HFF-Myc (cell line): Measurements from ENCODE around the gene PGA4.
"Not testable (repeated sequence)": the region's sequence is repeated elsewhere in the genome, so short reads cannot be mapped to it uniquely, and the experiment has no call there.

Source experiments
- DNase-seq: peaks from one replicate; pipeline ENCODE4 v3.0.0-alpha.2; 2011; ENCODE audit warnings: low read depth; ENCODE audit errors: extremely low read depth
- H3K4me3 ChIP-seq: replicated peaks from 2 replicates; pipeline ENCODE4 v1.5.1; 2011; ENCODE audit warnings: low read depth, mild to moderate bottlenecking, control low read depth, low read length

The PGA4 gene

DNA sequence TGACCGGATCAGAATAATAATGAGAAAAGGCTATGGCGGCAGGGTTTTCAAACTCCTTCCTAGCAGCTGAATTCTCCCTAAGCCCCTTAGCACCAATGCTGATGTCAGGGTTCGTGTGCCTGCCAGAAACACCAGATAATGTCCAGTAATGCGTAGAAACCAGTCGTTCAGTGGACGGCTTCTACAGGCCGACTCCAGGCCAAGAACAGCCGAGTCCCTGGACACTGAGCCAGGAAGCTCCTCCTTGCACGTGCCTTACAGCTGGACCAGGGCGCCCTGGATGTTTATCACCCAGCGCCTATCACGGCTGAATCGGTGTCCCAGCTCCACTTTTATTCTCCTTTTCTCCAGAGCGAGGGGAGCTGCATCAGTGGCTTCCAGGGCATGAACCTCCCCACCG lies 9.9 kb upstream of the PGA4 start:
- DNase-seq, H3K4me3 ChIP-seq: not testable (repeated sequence)

DNA sequence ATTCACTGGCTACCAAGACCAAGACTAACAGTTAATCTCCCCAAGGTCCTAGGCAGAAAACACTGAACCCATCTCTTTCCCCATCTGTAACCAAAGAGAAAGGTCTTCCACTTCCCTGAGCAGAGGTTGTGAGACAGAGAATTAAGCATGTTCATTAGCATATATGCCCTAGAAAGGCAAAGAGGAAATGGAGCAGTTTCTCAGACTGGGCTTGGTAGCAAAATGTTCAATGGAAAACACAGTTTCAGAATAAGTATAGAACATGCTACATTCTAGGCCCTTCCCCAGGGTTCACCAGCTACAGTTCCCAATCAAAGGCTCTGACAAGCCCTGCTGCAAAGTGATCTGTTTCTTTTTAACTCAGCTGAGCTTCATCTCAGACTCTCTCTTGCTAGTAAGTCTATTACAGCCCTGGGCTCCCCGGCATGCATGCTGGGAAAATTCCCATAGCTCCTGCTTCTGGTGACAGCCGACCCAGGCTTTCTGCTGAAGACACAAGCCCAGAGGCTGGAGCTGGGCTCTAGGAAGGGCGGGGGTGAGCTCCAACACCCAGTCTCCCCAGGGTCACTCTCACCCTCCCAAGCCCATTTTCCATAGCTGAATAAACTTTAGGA lies 8.3 kb upstream of the PGA4 start:
- not testable (repeated sequence) for DNase-seq, H3K4me3 ChIP-seq

DNA sequence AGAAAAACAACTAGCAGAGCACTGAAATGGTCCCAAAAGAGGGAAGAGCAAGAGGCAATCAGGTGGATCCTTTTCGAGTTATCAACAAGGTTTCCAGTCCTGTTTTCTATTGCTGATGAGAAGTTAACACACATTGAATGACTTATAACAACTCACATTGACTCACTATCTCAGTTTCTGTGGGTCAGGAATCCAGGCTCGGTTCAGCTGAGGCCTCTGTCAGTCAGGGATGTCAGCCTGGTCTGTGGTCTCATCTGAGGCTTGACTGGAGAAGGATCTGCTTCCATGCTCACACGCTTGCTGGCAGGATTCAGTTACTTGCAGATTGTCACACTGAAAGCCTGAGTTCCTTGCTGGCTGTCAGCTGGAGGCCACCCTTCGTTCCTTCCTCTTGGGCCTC lies 3.8 kb upstream of the PGA4 start:
- not testable (repeated sequence) for DNase-seq, H3K4me3 ChIP-seq

DNA sequence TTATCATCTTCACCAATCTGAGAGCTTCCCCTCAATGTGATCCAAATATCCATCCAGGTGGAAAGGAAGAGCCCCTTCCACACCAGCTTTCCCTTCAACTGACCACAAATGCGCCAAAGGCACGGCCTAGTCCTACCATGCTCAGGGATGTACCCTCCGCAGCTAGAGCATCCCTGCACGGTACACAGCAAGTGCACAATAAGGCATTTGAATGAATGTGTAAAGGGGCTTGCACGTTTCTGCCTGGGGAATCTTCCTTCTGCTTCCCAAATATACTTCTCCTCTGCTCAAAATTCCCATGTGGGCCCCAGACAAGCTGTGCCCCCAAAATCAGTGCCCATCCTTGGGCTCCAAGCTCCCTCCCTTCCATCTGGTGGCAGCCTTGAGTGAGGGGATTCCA lies 3.1 kb upstream of the PGA4 start:
- not testable (repeated sequence) for H3K4me3 ChIP-seq, DNase-seq

DNA sequence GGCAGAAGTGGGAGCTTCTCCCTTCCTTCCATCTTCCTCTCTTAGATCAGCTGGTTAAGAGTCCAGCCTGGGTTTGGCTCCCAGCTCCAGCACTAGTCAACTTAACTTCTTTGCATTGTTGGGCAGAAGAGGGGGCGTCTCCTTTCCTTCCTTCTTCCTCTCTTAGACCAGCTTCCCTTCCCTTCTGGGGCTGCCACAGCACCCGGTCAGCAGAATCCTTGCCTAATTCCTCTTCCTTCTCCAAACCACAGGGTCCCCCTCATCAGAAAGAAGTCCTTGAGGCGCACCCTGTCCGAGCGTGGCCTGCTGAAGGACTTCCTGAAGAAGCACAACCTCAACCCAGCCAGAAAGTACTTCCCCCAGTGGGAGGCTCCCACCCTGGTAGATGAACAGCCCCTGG lies 545 bp downstream of the PGA4 start:
- DNase-seq, H3K4me3 ChIP-seq: not testable (repeated sequence)

DNA sequence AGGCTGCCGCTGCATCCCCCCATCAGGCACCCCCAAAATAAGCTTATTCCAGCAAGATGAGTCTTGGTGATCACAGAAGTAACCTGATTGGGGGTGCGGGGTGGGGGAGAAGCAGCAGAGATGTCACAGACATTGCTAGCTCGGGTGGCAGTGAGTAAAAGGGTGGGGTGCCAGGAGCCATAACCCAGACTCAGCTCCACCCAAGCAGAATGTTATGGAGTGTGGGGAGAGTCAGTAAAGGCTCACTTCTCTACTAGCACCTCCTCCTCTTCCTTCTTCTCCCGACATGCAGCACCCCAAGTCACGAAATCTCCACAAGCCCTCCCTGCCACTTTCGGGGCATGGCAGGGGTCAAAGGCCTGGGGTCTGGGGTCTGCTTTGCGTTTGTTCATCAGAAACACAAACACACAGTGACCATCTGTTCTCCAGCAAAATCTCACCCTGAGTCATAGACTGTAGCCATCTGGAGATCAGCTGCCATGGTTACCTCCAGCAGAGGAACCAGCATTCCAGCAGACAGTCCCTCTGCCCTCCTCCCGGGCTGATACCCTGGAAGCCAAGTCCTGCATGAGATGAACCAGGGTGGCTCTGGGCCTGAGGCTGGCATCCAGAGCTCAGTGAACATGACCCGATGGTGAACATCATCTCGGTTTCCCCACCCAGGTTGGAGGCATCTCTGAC lies 4.5 kb downstream of the PGA4 start:
- DNase-seq, H3K4me3 ChIP-seq: not testable (repeated sequence)

DNA sequence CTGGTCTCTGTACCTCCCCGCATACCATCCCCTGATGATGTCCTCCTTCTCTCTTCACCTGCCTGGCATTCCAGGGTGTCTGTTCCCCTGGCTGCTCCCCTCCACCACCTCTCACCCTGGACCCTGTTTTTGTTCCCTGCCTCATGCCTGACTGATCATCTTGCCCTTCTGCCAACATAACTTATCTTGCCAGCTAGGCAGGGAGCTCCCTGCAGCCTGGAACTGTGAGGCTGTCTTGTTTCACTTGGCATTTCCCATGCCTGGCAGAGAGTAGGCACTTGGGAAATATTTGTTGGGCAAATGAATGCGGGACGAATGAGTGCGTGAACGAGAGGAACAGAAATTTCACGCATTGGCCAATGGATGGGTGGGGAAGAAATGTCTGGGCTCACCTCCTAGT lies 7.3 kb downstream of the PGA4 start:
- not testable (repeated sequence) for DNase-seq

DNA sequence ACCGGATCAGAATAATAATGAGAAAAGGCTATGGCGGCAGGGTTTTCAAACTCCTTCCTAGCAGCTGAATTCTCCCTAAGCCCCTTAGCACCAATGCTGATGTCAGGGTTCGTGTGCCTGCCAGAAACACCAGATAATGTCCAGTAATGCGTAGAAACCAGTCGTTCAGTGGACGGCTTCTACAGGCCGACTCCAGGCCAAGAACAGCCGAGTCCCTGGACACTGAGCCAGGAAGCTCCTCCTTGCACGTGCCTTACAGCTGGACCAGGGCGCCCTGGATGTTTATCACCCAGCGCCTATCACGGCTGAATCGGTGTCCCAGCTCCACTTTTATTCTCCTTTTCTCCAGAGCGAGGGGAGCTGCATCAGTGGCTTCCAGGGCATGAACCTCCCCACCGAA lies 8.9 kb downstream of the PGA4 start:
- DNase-seq, H3K4me3 ChIP-seq: not testable (repeated sequence)

More for the DNA sequence above, 7.3 kb downstream of the PGA4 start:
- not testable (repeated sequence) for H3K4me3 ChIP-seq

DNA sequence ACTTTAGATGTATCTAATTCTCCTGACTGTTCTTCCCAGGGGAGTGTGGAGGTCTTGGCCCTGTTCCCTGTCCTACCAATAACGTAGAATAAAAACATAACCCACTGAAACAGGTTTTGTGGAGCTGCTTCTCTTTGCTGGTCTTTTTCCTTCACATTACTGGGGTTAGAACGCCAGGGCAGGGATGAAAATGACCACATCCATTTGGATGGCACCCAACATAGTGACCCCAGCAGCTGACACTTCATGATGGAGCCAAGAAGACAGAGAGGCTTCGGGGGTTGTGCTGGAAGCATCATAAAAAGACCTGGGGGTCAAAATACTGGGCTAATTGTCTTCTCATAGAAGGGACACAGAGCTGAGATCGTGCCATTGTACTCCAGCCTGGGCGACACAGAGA lies 9.4 kb downstream of the PGA4 start:
- not testable (repeated sequence) for DNase-seq, H3K4me3 ChIP-seq

DNA sequence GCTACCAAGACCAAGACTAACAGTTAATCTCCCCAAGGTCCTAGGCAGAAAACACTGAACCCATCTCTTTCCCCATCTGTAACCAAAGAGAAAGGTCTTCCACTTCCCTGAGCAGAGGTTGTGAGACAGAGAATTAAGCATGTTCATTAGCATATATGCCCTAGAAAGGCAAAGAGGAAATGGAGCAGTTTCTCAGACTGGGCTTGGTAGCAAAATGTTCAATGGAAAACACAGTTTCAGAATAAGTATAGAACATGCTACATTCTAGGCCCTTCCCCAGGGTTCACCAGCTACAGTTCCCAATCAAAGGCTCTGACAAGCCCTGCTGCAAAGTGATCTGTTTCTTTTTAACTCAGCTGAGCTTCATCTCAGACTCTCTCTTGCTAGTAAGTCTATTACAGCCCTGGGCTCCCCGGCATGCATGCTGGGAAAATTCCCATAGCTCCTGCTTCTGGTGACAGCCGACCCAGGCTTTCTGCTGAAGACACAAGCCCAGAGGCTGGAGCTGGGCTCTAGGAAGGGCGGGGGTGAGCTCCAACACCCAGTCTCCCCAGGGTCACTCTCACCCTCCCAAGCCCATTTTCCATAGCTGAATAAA lies 10.5 kb downstream of the PGA4 start:
- DNase-seq, H3K4me3 ChIP-seq: not testable (repeated sequence)

DNA sequence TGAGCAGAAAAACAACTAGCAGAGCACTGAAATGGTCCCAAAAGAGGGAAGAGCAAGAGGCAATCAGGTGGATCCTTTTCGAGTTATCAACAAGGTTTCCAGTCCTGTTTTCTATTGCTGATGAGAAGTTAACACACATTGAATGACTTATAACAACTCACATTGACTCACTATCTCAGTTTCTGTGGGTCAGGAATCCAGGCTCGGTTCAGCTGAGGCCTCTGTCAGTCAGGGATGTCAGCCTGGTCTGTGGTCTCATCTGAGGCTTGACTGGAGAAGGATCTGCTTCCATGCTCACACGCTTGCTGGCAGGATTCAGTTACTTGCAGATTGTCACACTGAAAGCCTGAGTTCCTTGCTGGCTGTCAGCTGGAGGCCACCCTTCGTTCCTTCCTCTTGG lies 15.0 kb downstream of the PGA4 start:
- DNase-seq, H3K4me3 ChIP-seq: not testable (repeated sequence)

DNA sequence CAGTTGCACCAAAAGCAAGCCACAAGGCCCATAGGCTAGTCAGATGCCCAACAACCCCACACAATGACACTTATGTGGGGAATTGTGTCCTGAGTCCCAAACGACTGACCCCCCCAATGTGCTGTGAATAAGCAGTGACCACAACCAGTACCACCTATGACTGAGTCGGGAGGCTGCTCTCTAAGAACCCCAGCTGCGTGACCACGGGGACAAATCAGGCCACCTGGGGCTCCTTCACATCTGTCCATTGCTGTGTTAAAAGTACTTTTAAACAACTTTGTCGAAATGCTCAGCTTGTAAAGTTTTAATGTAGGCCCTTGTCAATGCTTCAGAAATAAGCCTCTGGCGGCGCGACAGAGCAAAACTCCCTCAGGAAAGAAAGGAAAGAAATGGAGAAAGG lies 18.1 kb downstream of the PGA4 start:
- DNase-seq, result not testable (repeated sequence)

DNA sequence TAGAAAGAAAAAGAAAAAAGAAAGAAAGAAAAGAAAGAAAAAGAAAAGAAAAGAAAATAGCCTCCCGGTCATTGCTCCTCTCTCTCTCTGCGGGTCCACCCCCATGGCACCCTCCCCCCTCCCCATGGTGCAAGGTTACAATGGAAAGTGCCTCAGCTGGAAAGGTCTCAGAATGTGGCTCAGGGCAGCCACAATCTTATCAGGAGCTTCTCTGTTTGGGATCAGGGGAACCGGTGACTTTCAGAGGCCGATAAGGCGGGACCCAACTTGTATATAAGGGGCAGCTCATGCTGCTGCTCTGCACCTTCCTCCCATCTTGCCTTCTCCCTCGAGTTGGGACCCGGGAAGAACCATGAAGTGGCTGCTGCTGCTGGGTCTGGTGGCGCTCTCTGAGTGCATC lies 18.7 kb downstream of the PGA4 start, which contains the start of gene PGA5:
TSS of gene PGA5 (plus strand) at position 301 of the 400 bp plus-strand sequence. CDS start at position 353, 52 bp downstream.
- H3K4me3 ChIP-seq, DNase-seq: not testable (repeated sequence)

More for the DNA sequence above, 18.1 kb downstream of the PGA4 start:
- H3K4me3 ChIP-seq, result not testable (repeated sequence)

DNA sequence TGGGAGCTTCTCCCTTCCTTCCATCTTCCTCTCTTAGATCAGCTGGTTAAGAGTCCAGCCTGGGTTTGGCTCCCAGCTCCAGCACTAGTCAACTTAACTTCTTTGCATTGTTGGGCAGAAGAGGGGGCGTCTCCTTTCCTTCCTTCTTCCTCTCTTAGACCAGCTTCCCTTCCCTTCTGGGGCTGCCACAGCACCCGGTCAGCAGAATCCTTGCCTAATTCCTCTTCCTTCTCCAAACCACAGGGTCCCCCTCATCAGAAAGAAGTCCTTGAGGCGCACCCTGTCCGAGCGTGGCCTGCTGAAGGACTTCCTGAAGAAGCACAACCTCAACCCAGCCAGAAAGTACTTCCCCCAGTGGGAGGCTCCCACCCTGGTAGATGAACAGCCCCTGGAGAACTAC lies 19.4 kb downstream of the PGA4 start:
- H3K4me3 ChIP-seq, DNase-seq: not testable (repeated sequence)

DNA sequence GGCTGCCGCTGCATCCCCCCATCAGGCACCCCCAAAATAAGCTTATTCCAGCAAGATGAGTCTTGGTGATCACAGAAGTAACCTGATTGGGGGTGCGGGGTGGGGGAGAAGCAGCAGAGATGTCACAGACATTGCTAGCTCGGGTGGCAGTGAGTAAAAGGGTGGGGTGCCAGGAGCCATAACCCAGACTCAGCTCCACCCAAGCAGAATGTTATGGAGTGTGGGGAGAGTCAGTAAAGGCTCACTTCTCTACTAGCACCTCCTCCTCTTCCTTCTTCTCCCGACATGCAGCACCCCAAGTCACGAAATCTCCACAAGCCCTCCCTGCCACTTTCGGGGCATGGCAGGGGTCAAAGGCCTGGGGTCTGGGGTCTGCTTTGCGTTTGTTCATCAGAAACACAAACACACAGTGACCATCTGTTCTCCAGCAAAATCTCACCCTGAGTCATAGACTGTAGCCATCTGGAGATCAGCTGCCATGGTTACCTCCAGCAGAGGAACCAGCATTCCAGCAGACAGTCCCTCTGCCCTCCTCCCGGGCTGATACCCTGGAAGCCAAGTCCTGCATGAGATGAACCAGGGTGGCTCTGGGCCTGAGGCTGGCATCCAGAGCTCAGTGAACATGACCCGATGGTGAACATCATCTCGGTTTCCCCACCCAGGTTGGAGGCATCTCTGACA lies 23.3 kb downstream of the PGA4 start:
- not testable (repeated sequence) for H3K4me3 ChIP-seq, DNase-seq

DNA sequence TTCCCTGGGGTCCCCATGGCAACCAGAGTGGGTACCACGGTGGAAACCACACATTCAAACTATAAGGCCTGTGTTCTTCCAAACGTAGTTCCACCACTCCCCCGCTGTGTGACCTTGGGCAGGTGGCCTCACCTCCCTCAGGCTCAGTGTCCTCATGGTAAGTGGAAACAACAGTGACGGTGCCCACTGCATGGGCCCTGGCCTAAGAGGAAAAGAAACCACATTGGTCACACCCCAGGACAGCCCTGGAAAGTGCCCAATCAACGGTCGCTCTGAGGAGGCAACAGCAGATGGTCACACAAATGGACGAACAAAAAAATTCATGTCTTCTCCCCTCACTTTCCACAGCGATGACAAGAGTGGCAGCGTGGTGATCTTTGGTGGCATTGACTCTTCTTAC lies 25.9 kb downstream of the PGA4 start:
- not testable (repeated sequence) for DNase-seq, H3K4me3 ChIP-seq

DNA sequence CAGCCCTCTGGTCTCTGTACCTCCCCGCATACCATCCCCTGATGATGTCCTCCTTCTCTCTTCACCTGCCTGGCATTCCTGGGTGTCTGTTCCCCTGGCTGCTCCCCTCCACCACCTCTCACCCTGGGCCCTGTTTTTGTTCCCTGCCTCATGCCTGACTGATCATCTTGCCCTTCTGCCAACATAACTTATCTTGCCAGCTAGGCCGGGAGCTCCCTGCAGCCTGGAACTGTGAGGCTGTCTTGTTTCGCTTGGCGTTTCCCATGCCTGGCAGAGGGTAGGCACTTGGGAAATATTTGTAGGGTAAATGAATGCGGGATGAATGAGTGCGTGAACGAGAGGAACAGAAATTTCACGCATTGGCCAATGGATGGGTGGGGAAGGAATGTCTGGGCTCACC lies 27.1 kb downstream of the PGA4 start:
- not testable (repeated sequence) for DNase-seq

DNA sequence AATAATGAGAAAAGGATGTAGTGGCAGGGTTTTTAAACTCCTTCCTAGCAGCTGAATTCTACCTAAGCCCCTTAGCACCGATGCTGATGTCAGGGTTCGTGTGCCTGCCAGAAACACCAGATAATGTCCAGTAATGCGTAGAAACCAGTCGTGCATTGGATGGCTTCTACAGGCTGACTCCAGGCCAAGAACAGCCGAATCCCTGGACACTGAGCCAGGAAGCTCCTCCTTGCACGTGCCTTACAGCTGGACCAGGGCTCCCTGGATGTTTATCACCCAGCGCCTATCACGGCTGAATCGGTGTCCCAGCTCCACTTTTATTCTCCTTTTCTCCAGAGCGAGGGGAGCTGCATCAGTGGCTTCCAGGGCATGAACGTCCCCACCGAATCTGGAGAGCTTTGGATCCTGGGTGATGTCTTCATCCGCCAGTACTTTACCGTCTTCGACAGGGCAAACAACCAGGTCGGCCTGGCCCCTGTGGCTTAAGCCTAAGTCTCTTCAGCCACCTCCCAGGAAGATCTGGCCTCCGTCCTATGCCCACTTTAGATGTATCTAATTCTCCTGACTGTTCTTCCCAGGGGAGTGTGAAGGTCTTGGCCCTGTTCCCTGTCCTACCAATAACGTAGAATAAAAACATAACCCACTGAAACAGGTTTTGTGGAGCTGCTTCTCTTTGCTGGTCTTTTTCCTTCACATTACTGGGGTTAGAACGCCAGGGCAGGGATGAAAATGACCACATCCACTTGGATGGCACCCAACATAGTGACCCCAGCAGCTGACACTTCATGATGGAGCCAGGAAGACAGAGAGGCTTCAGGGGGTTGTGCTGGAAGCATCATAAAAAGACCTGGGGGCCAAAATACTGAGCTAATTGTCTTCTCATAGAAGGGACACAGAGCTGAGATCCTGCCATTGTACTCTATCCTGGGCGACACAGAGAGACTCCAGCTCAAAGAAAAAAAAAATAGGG lies 28.9 kb downstream of the PGA4 start:
- DNase-seq, H3K4me3 ChIP-seq: not testable (repeated sequence)

More for the DNA sequence above, 27.1 kb downstream of the PGA4 start:
- H3K4me3 ChIP-seq, result not testable (repeated sequence)
